ENCODE data around the gene B3GLCT. TPM values are rescaled to one million over a fixed set of nuclear protein-coding genes. Genes with fewer than 3 reads are reported as not detected.

B3GLCT gene
- total RNA-seq: 7.1 and 11.8 TPM in 2 replicates

GRCh38 chr13:31199849-31200636, at the start of gene B3GLCT:
B3GLCT (plus strand) TSS chr13:31199975; CDS start chr13:31200085, 110 bp downstream.

GRCh38 chr13:31161557-31162150, 38.1 kb upstream of the B3GLCT start, which contains the start of gene HSPH1:
HSPH1 (minus strand) TSS chr13:31161904; CDS start chr13:31161582, 322 bp downstream.

Other genes with a start within 250 kb of the B3GLCT start
- gene HSPH1, start 38.1 kb upstream of the B3GLCT start, total RNA-seq: 62.4 and 79.6 TPM in 2 replicates

Measured in uterine smooth muscle cell (primary cell).